Activated CD4-positive, alpha-beta T cell treated with anti-CD3 and anti-CD28 coated beads, Interleukin-2, amount 10 ng/mL, durations not matched to agents 7 days and 5 days (primary cell): ENCODE measurements around the gene ZBTB1. TPM values are rescaled to one million over a fixed set of nuclear protein-coding genes. Genes with fewer than 3 reads are reported as not detected.
"Not testable (repeated sequence)": the region's sequence is repeated elsewhere in the genome, so short reads cannot be mapped to it uniquely, and the experiment has no call there.

Source experiments
- CTCF ChIA-PET: fragments of 350-600 bp; sonication (Branson Sonifier 250); formaldehyde crosslinking; loops from one replicate; lab custom pipeline; 2021; ENCODE audit warnings: antibody characterized with exemption; lab: Charles Lee
- POLR2A ChIA-PET: fragments of 350-600 bp; sonication (Branson Sonifier 250); formaldehyde crosslinking; loops from one replicate; lab custom pipeline; 2021; ENCODE audit warnings: antibody characterized with exemption; lab: Charles Lee
- DNase-seq: peaks from one replicate; pipeline ENCODE4 v3.0.0-alpha.2; 2020
- H3K27ac Mint-ChIP-seq: one replicate; pipeline ENCODE4 v1.8.0; 2021; ENCODE audit warnings: mild to moderate bottlenecking, moderate library complexity, mixed read lengths
- H3K27me3 Mint-ChIP-seq: one replicate; pipeline ENCODE4 v1.8.0; 2021; ENCODE audit warnings: mixed read lengths
- H3K36me3 Mint-ChIP-seq: one replicate; pipeline ENCODE4 v1.8.0; 2021; ENCODE audit warnings: low read depth, mixed read lengths
- H3K4me1 Mint-ChIP-seq: one replicate; pipeline ENCODE4 v1.8.0; 2021; ENCODE audit warnings: mixed read lengths
- H3K4me3 Mint-ChIP-seq: one replicate; pipeline ENCODE4 v1.8.0; 2021; ENCODE audit warnings: mild to moderate bottlenecking, moderate library complexity, mixed read lengths
- H3K9me3 Mint-ChIP-seq: one replicate; pipeline ENCODE4 v1.8.0; 2021; ENCODE audit warnings: mixed read lengths
- total RNA-seq, 2 experiments: library from RNA; stranded (reverse); gene quantifications; one replicate each; pipeline ENCODE4 v1.2.3, GENCODE V29; 2021

ZBTB1 gene
- total RNA-seq, 2 experiments from 2014 or later, result 66.7 to 71.1 TPM

DNA sequence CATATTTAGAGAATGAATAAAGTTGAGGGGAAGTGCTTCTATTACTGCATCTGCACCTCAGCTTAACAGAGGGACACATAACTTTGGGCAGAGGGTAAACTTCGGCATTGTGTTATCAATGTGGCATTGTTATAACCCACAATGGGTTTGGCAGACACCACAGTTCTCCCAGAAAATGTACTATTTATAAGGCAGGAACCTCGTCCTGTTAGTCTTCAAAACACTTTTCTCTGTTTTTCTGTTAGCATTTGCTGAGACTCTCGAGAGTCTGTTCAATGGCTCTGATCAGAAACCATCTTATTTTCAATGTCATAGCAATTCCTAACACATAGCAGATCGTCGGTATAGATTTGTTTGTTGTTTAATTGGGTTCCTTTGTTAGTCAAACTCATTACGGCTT is 59.1 kb downstream of the ZBTB1 start:
- Mint-ChIP-seq H3K27ac (no peak overlapping the region), H3K36me3 (no peaks in the 10 kb centered on the region), H3K4me1 (peaks cover 12% of the 10 kb centered on the region), H3K27me3 (peaks cover 13% of the 10 kb centered on the region), H3K4me3 (no peak overlapping the region), H3K9me3 (no peaks in the 10 kb centered on the region)
- no peak for DNase-seq
- ChIA-PET POLR2A (no interaction called here), CTCF (interaction anchor here (1.3 kb wide), 1 partner anchor 9 kb away, joined by 5 read pairs; no protein-coding TSS in a partner anchor)

GRCh38 chr14:64566651-64567122 is 62.1 kb downstream of the ZBTB1 start:
- CTCF ChIA-PET, result no interaction called here
- Mint-ChIP-seq H3K27ac (no peak overlapping the region), H3K4me3 (no peak overlapping the region), H3K4me1 (peaks cover 1% of the 10 kb centered on the region), H3K9me3 (no peaks in the 10 kb centered on the region), H3K36me3 (no peaks in the 10 kb centered on the region), H3K27me3 (peaks cover 13% of the 10 kb centered on the region)
- DNase-seq, result no peak
- POLR2A ChIA-PET, result no interaction called here

DNA sequence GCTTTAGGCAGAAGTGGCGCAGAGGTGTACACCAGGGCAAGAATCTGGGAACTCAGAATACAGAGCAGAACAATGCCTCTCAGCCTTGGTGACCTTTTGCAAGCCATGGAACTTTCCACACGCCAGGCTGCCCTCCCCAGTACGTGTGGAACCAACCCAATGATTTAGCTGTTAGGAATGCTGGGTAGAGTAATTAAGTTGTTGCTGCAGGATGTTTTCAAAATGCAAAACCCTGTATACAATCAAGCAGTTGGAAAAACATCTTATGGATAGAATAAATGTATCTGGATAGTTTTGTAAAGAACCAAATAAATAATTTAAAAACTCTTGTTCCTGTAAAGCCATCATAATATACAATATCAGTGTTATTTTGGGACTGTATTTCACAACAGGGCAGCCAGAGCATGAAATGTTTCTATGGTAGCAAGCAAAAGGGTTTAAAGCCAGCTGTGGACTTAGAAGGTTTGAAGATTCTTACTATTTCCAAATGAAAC is 64.6 kb downstream of the ZBTB1 start:
- H3K27ac Mint-ChIP-seq, result no peak overlapping the region
- peaks cover 3% of the 10 kb centered on the region for H3K4me1 Mint-ChIP-seq
- peaks cover 10% of the 10 kb centered on the region for H3K27me3 Mint-ChIP-seq
- no peaks in the 10 kb centered on the region for H3K36me3 Mint-ChIP-seq
- no peaks in the 10 kb centered on the region for H3K9me3 Mint-ChIP-seq
- no peak for DNase-seq
- CTCF ChIA-PET, result interaction anchor here (1.2 kb wide), 1 partner anchor 27 kb away, joined by 4 read pairs; no protein-coding TSS in a partner anchor
- no peak overlapping the region for H3K4me3 Mint-ChIP-seq
- POLR2A ChIA-PET, result no interaction called here

DNA sequence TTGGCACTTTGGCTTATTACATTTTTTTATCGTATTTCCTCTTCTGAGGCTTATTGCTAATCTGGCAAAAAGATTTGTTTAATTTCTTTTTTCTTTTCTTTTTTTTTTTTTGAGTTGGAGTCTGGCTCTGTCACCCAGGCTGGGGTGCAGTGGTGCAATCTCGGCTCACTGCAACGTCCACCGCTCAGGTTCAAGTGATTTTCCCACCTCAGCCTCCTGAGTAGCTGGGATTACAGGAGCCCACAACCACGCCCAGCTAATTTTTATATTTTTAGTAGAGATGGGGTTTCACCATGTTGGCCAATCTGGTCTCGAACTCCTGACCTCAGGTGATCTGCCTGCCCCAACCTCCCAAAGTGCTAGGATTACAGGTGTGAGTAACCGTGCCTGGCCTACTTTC is 65.1 kb downstream of the ZBTB1 start:
- H3K4me3 Mint-ChIP-seq, H3K36me3 Mint-ChIP-seq, H3K9me3 Mint-ChIP-seq, POLR2A ChIA-PET, H3K27me3 Mint-ChIP-seq, H3K27ac Mint-ChIP-seq, H3K4me1 Mint-ChIP-seq, DNase-seq: not testable (repeated sequence)
- CTCF ChIA-PET, result interaction anchor here (0.6 to 1.2 kb wide), 2 partner anchors 28 to 930 kb away, joined by 4 to 5 read pairs; no protein-coding TSS in a partner anchor

GRCh38 chr14:64572386-64573104 is 68.0 kb downstream of the ZBTB1 start:
- ChIA-PET POLR2A (no interaction called here), CTCF (interaction anchor here (0.7 to 1.2 kb wide), 4 partner anchors 9 to 99 kb away, joined by 3 to 5 read pairs (median 4); no protein-coding TSS in a partner anchor)
- H3K36me3 Mint-ChIP-seq, result no peaks in the 10 kb centered on the region
- no peaks in the 10 kb centered on the region for H3K27me3 Mint-ChIP-seq
- H3K4me3 Mint-ChIP-seq, result no peak overlapping the region
- H3K9me3 Mint-ChIP-seq, result no peaks in the 10 kb centered on the region
- no peak for DNase-seq
- H3K27ac Mint-ChIP-seq, result no peak overlapping the region
- peaks cover 3% of the 10 kb centered on the region for H3K4me1 Mint-ChIP-seq

DNA sequence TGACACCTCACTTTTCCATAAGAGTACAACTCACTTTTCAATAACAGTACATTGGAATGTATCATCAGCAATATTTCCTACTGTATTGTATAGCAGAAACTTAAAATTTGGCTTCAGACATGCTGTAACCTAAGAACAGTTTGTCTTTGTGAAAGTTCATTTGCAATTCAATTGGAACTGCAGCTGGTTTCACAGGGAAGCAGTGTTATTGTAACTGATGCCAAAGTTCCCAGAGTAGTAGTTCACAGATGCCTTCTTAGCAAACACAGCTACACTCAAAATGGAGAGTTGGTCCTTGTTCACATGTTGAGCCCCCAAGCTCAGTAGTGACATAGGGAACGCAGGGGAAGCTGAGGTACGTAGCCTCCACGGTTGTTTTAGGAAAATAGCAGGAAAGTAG is 68.5 kb downstream of the ZBTB1 start:
- no peak overlapping the region for H3K27ac Mint-ChIP-seq
- H3K36me3 Mint-ChIP-seq, result no peaks in the 10 kb centered on the region
- ChIA-PET POLR2A (no interaction called here), CTCF (interaction anchor here (0.7 to 1.2 kb wide), 3 partner anchors 12 to 98 kb away, joined by 3 to 4 read pairs (median 3); no protein-coding TSS in a partner anchor)
- H3K4me3 Mint-ChIP-seq, result no peak overlapping the region
- H3K9me3 Mint-ChIP-seq, result no peaks in the 10 kb centered on the region
- peaks cover 3% of the 10 kb centered on the region for H3K4me1 Mint-ChIP-seq
- no peaks in the 10 kb centered on the region for H3K27me3 Mint-ChIP-seq
- no peak for DNase-seq

Other genes with a start within 250 kb of the ZBTB1 start
- not detected for gene ESR2, start 210.4 kb upstream of the ZBTB1 start, total RNA-seq
- 100 to 1,000 TPM; 165 to 166 TPM for gene MTHFD1, start 116.4 kb upstream of the ZBTB1 start, total RNA-seq
- gene AKAP5, start 39.3 kb upstream of the ZBTB1 start, total RNA-seq, result under 1 TPM; 0.89 to 0.99 TPM
- 10 to 100 TPM; 29.2 to 31.2 TPM for gene ZBTB25, start 932 bp upstream of the ZBTB1 start, total RNA-seq
- gene HSPA2, start 36.0 kb downstream of the ZBTB1 start, total RNA-seq, result 1 to 10 TPM; 2.2 to 2.4 TPM
- under 1 TPM in 1 of 2 experiments, not detected in 1; 0.50 TPM for gene PPP1R36, start 45.2 kb downstream of the ZBTB1 start, total RNA-seq
- gene PLEKHG3, start 199.7 kb downstream of the ZBTB1 start, total RNA-seq, result 10 to 100 TPM; 36.0 to 39.5 TPM